Epithelial cell of esophagus (primary cell): Measurements from ENCODE around the gene ASMT.
"Not testable (repeated sequence)": the region's sequence is repeated elsewhere in the genome, so short reads cannot be mapped to it uniquely, and the experiment has no call there.

Experiments used
- DNase-seq: peaks from one replicate; pipeline ENCODE4 v3.0.0; 2010; ENCODE audit warnings: low read depth
- H3K4me3 ChIP-seq: 2 replicates; pipeline ENCODE4 v1.5.1; 2011; ENCODE audit warnings: mild to moderate bottlenecking, low read length, control low read depth
- TF ChIP-seq, protein P1 (sequence below): IDR thresholded peaks from 2 replicates; pipeline ENCODE4 v1.5.1; 2011; ENCODE audit warnings: low read depth, mild to moderate bottlenecking, low read length, control low read depth, inconsistent platforms; ENCODE audit not compliant: insufficient read depth; ENCODE audit errors: missing control alignments

Gene ASMT, protein sequence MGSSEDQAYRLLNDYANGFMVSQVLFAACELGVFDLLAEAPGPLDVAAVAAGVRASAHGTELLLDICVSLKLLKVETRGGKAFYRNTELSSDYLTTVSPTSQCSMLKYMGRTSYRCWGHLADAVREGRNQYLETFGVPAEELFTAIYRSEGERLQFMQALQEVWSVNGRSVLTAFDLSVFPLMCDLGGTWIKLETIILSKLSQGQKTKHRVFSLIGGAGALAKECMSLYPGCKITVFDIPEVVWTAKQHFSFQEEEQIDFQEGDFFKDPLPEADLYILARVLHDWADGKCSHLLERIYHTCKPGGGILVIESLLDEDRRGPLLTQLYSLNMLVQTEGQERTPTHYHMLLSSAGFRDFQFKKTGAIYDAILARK

GRCh38 chrX:1614927-1615326 is at the start of gene ASMT:
TSS of gene ASMT (plus strand) at chrX:1615059. CDS start at chrX:1615200, 141 bp downstream.
- no peak within 1 kb of the TSS for H3K4me3 ChIP-seq
- TF ChIP-seq, protein P1, sequence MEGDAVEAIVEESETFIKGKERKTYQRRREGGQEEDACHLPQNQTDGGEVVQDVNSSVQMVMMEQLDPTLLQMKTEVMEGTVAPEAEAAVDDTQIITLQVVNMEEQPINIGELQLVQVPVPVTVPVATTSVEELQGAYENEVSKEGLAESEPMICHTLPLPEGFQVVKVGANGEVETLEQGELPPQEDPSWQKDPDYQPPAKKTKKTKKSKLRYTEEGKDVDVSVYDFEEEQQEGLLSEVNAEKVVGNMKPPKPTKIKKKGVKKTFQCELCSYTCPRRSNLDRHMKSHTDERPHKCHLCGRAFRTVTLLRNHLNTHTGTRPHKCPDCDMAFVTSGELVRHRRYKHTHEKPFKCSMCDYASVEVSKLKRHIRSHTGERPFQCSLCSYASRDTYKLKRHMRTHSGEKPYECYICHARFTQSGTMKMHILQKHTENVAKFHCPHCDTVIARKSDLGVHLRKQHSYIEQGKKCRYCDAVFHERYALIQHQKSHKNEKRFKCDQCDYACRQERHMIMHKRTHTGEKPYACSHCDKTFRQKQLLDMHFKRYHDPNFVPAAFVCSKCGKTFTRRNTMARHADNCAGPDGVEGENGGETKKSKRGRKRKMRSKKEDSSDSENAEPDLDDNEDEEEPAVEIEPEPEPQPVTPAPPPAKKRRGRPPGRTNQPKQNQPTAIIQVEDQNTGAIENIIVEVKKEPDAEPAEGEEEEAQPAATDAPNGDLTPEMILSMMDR, result no peak
- DNase-seq, result no peak

GRCh38 chrX:1574181-1574580 is 40.7 kb upstream of the ASMT start:
- not testable (repeated sequence) for DNase-seq, H3K4me3 ChIP-seq

- DNase-seq, result no peak
- TF ChIP-seq, protein P1, result no peak
- H3K4me3 ChIP-seq, result no peak overlapping the region
These were observed 38.5 kb upstream of the ASMT start for GRCh38 chrX:1576201-1576992.

DNA sequence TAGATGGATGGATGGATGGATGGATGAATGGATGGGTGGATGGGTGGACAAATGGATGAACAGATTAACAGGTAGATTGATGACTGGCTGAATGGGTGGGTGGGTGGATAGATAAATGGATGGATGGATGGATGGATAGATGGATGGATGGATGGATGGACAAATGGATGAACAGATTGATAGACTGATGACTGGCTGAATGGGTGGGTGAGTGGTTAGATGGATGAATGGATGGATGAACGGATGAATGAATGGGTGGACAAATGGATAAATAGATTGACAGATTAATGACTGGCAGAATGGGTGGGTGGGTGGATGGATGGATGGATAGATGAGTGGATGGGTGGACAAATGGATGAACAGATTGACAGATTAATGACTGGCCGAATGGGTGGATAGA is 37.0 kb upstream of the ASMT start:
- no peak for DNase-seq
- H3K4me3 ChIP-seq, result no peak overlapping the region
- TF ChIP-seq, protein P1, result no peak

- DNase-seq, result no peak
- TF ChIP-seq, protein P1, result no peak
- H3K4me3 ChIP-seq, result no peak overlapping the region
These were observed 36.2 kb upstream of the ASMT start for GRCh38 chrX:1578511-1579173.

- no peak overlapping the region for H3K4me3 ChIP-seq
- TF ChIP-seq, protein P1, result peak; percentile 51
These were observed 33.7 kb upstream of the ASMT start for GRCh38 chrX:1581132-1581531.

DNA sequence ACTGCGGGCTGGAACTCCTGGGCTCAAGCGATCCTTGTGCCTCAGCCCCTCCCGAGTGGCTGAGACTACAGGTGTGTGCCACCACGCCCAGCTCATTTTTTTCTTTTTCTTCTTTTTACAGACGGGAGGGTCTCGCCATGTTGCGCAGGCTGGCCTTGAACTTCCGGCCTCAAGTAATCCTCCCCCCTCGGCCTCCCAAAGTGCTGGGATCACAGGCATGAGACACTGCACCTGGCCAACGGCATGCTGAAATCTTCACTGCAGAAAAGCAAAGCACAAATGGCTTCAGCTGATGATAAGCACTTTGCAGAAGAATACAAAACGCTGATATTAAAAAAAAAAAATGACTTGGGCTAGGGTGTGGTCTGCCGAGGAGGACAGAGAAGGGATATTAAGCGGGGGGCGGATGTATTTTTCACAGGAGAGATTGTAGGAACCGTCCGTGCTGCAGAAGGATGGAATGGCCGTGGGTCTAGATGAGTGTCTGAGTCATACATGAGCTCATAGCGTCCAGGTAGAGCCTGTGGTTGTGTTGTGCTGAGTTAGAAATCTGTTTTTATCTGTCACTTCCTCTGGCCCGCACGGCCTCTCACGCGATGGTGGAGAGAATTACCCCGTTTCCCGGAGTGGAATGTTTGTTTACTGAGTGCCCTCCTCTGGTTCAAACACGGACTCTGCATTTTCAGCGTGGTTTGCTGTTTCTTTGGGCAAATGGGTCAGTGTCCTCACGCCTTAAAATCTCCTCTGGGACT is 32.0 kb upstream of the ASMT start:
- H3K4me3 ChIP-seq, result no peak overlapping the region
- peak; percentile 76 for DNase-seq
- TF ChIP-seq, protein P1, result no peak

More at GRCh38 chrX:1581132-1581531, 33.7 kb upstream of the ASMT start:
- peak; percentile 38 for DNase-seq
